Measurements from ENCODE around the gene TEX48. TPM values are rescaled to one million over a fixed set of nuclear protein-coding genes. Genes with fewer than 3 reads are reported as not detected.
A peak's percentile ranks its signal among the peaks of the same experiment; 100 is the strongest.

TEX48 gene
- total RNA-seq, 1 donor from 2014 or later = not detected

- intact Hi-C loops (cut with DNase I) = no loop called here
- H3K4me1 ChIP-seq = peaks cover 7% of the 10 kb centered on the region
- no peak overlapping the region for H3K4me3 ChIP-seq
- H3K27me3 ChIP-seq (ENCODE audit: low read depth) = no peaks in the 10 kb centered on the region
- DNase-seq = no peak
- H3K27ac ChIP-seq = no peak overlapping the region
- no peaks in the 10 kb centered on the region for H3K9me3 ChIP-seq
- H3K36me3 ChIP-seq = peaks cover 68% of the 10 kb centered on the region
- ATAC-seq = no peak
- TF ChIP-seq CTCF (IDR thresholded peaks at IDR 0.05) = no peak
Observed at GRCh38 chr9:114626415-114627020, 55.5 kb downstream of the TEX48 start.

- H3K9me3 ChIP-seq = no peaks in the 10 kb centered on the region
- DNase-seq (no peak), ATAC-seq (no peak)
- no peaks in the 10 kb centered on the region for H3K27me3 ChIP-seq (ENCODE audit: low read depth)
- no peak overlapping the region for H3K4me3 ChIP-seq
- peaks cover 49% of the 10 kb centered on the region for H3K36me3 ChIP-seq
- H3K27ac ChIP-seq = no peak overlapping the region
- H3K4me1 ChIP-seq = peaks cover 7% of the 10 kb centered on the region
- intact Hi-C loops (cut with DNase I) = no loop called here
- no peak for TF ChIP-seq CTCF (IDR thresholded peaks at IDR 0.05)
Observed at GRCh38 chr9:114624677-114625076, 57.3 kb downstream of the TEX48 start.

GRCh38 chr9:114621975-114622609, 59.9 kb downstream of the TEX48 start:
- TF ChIP-seq CTCF (IDR thresholded peaks at IDR 0.05) = no peak
- intact Hi-C loops (cut with DNase I) = no loop called here
- no peaks in the 10 kb centered on the region for H3K27me3 ChIP-seq (ENCODE audit: low read depth)
- H3K9me3 ChIP-seq = no peaks in the 10 kb centered on the region
- no peak overlapping the region for H3K4me3 ChIP-seq
- peaks cover 27% of the 10 kb centered on the region for H3K4me1 ChIP-seq
- ATAC-seq (peak; percentile 40 to 56), DNase-seq (no peak)
- peaks cover 31% of the 10 kb centered on the region for H3K36me3 ChIP-seq
- peak overlapping the region; percentile 15 for H3K27ac ChIP-seq

- H3K4me1 ChIP-seq = peaks cover 32% of the 10 kb centered on the region
- H3K36me3 ChIP-seq = peaks cover 26% of the 10 kb centered on the region
- peak overlapping the region; percentile 15 for H3K27ac ChIP-seq
- H3K4me3 ChIP-seq = no peak overlapping the region
- DNase-seq = no peak
- intact Hi-C loops (cut with DNase I) = no loop called here
- no peak for ATAC-seq
- TF ChIP-seq CTCF (IDR thresholded peaks at IDR 0.05) = no peak
- H3K27me3 ChIP-seq (ENCODE audit: low read depth) = no peaks in the 10 kb centered on the region
- no peaks in the 10 kb centered on the region for H3K9me3 ChIP-seq
Observed at GRCh38 chr9:114621561-114621960, 60.4 kb downstream of the TEX48 start.

GRCh38 chr9:114619191-114619761, 62.7 kb downstream of the TEX48 start:
- H3K4me3 ChIP-seq = peak overlapping the region; percentile 44
- intact Hi-C loops (cut with DNase I) = no loop called here
- peaks cover 38% of the 10 kb centered on the region for H3K4me1 ChIP-seq
- H3K9me3 ChIP-seq = no peaks in the 10 kb centered on the region
- no peak for TF ChIP-seq CTCF (IDR thresholded peaks at IDR 0.05)
- peak; percentile 75 to 84 for ATAC-seq
- H3K27me3 ChIP-seq (ENCODE audit: low read depth) = no peaks in the 10 kb centered on the region
- peaks cover 22% of the 10 kb centered on the region for H3K36me3 ChIP-seq
- DNase-seq = peak; percentile 81
- peak overlapping the region; percentile 81 for H3K27ac ChIP-seq

Data from lower lobe of right lung (tissue), 2 donors.